ENCODE data around the gene GIT2.
A peak's percentile ranks its signal among the peaks of the same experiment; 100 is the strongest.

GIT2 gene

DNA sequence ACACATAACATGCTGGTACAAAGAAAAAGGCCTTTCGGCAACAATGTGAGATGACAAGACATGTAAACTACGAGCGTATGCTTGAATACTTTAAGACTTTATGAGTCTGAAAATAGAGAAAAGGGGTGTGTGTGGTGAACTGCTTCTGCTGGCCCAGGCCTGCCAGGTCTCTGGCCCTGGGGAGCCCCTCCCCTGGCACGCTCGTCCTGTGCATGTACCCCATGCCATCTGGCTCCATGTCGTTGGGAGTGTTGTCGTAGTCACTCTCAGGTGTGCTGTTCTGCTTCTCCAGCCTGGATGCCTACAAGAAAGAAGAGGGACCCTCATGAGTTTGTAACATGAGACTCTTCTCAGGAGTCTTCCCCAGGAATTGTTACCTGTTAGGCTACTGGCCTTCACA is 57.2 kb downstream of the GIT2 start:
- WGBS = 96% methylated on average over 7 of the region's 7 CpGs
- DNase-seq = no peak
- Histone ChIP-seq H2BK12ac (ENCODE audit: low read length in 2 of 2) (no peak overlapping the region), H3K27ac (ENCODE audit: low read length, poor library complexity, severe bottlenecking) (no peak overlapping the region), H3K4me3 (ENCODE audit: insufficient read depth in 1 of 2, low read depth in 1 of 2, low read length in 2 of 2) (no peak overlapping the region), H2AFZ (ENCODE audit: low read depth, low read length) (no peak overlapping the region), H2BK120ac (ENCODE audit: low read depth, low read length) (no peak overlapping the region), H3K23ac (ENCODE audit: low read length in 2 of 2) (no peak overlapping the region), H4K8ac (ENCODE audit: low read length) (no peak overlapping the region), H3K27me3 (ENCODE audit: control insufficient read depth in 1 of 2, insufficient read depth in 1 of 2, low read length in 2 of 2) (no peaks in the 10 kb centered on the region), H2AK5ac (ENCODE audit: low read length, severe bottlenecking) (peak overlapping the region; percentile 60), H4K91ac (ENCODE audit: low read length) (no peak overlapping the region), H2BK5ac (ENCODE audit: low read depth, low read length, poor library complexity, severe bottlenecking) (no peak overlapping the region), H3K4me2 (ENCODE audit: low read length, poor library complexity, severe bottlenecking) (no peak overlapping the region), H3K4me1 (ENCODE audit: control insufficient read depth, insufficient read depth, low read depth, low read length) (peaks cover 11% of the 10 kb centered on the region), H2BK15ac (ENCODE audit: low read depth, poor library complexity, severe bottlenecking) (no peak overlapping the region), H3K79me1 (replicated peaks; ENCODE audit: low read length, poor library complexity, severe bottlenecking) (peaks cover 9% of the 10 kb centered on the region), H3K9me3 (ENCODE audit: control insufficient read depth, low read length) (no peaks in the 10 kb centered on the region), H3K14ac (ENCODE audit: low read length in 2 of 2) (no peak overlapping the region), H3K36me3 (ENCODE audit: control insufficient read depth in 1 of 2, insufficient read depth in 2 of 2, low read depth in 1 of 2, low read length in 2 of 2) (peaks cover 20 to 77% of the 10 kb centered on the region in 2 experiments), H3K18ac (ENCODE audit: low read depth in 1 of 2, low read length in 2 of 2) (no peak overlapping the region), H3K9ac (ENCODE audit: low read length) (no peak overlapping the region), H3K4ac (ENCODE audit: low read depth in 1 of 2, low read length in 2 of 2) (no peak overlapping the region)

GRCh38 chr12:109937371-109937770 is 58.8 kb downstream of the GIT2 start:
- Histone ChIP-seq H3K9ac (ENCODE audit: low read length) (no peak overlapping the region), H3K27ac (ENCODE audit: low read length, poor library complexity, severe bottlenecking) (peak overlapping the region; percentile 69), H2BK5ac (ENCODE audit: low read depth, low read length, poor library complexity, severe bottlenecking) (no peak overlapping the region), H3K36me3 (ENCODE audit: control insufficient read depth in 1 of 2, insufficient read depth in 2 of 2, low read depth in 1 of 2, low read length in 2 of 2) (peaks cover 25 to 80% of the 10 kb centered on the region in 2 experiments), H3K4me2 (ENCODE audit: low read length, poor library complexity, severe bottlenecking) (no peak overlapping the region), H2AFZ (ENCODE audit: low read depth, low read length) (no peak overlapping the region), H2BK15ac (ENCODE audit: low read depth, poor library complexity, severe bottlenecking) (no peak overlapping the region), H2BK12ac (ENCODE audit: low read length in 2 of 2) (no peak overlapping the region), H3K9me3 (ENCODE audit: control insufficient read depth, low read length) (no peaks in the 10 kb centered on the region), H3K4me3 (ENCODE audit: insufficient read depth in 1 of 2, low read depth in 1 of 2, low read length in 2 of 2) (no peak overlapping the region), H4K8ac (ENCODE audit: low read length) (no peak overlapping the region), H4K91ac (ENCODE audit: low read length) (no peak overlapping the region), H3K4me1 (ENCODE audit: control insufficient read depth, insufficient read depth, low read depth, low read length) (peaks cover 11% of the 10 kb centered on the region), H3K27me3 (ENCODE audit: control insufficient read depth in 1 of 2, insufficient read depth in 1 of 2, low read length in 2 of 2) (no peaks in the 10 kb centered on the region), H3K23ac (ENCODE audit: low read length in 2 of 2) (no peak overlapping the region), H3K79me1 (replicated peaks; ENCODE audit: low read length, poor library complexity, severe bottlenecking) (peaks cover 14% of the 10 kb centered on the region), H2AK5ac (ENCODE audit: low read length, severe bottlenecking) (no peak overlapping the region), H2BK120ac (ENCODE audit: low read depth, low read length) (no peak overlapping the region), H3K14ac (ENCODE audit: low read length in 2 of 2) (no peak overlapping the region), H3K4ac (ENCODE audit: low read depth in 1 of 2, low read length in 2 of 2) (no peak overlapping the region), H3K18ac (ENCODE audit: low read depth in 1 of 2, low read length in 2 of 2) (no peak overlapping the region)
- DNase-seq = no peak
- WGBS = 92% methylated on average over 5 of the region's 5 CpGs

- Histone ChIP-seq H2BK5ac (ENCODE audit: low read depth, low read length, poor library complexity, severe bottlenecking) (no peak overlapping the region), H2BK12ac (ENCODE audit: low read length in 2 of 2) (no peak overlapping the region), H3K27ac (ENCODE audit: low read length, poor library complexity, severe bottlenecking) (peak overlapping the region; percentile 7), H2BK15ac (ENCODE audit: low read depth, poor library complexity, severe bottlenecking) (no peak overlapping the region), H4K91ac (ENCODE audit: low read length) (no peak overlapping the region), H3K4me3 (ENCODE audit: insufficient read depth in 1 of 2, low read depth in 1 of 2, low read length in 2 of 2) (no peak overlapping the region), H3K4me2 (ENCODE audit: low read length, poor library complexity, severe bottlenecking) (no peak overlapping the region), H3K14ac (ENCODE audit: low read length in 2 of 2) (no peak overlapping the region), H3K27me3 (ENCODE audit: control insufficient read depth in 1 of 2, insufficient read depth in 1 of 2, low read length in 2 of 2) (no peaks in the 10 kb centered on the region), H3K18ac (ENCODE audit: low read depth in 1 of 2, low read length in 2 of 2) (no peak overlapping the region), H3K23ac (ENCODE audit: low read length in 2 of 2) (no peak overlapping the region), H3K79me1 (replicated peaks; ENCODE audit: low read length, poor library complexity, severe bottlenecking) (peaks cover 8% of the 10 kb centered on the region), H3K4me1 (ENCODE audit: control insufficient read depth, insufficient read depth, low read depth, low read length) (peaks cover 9% of the 10 kb centered on the region), H2AK5ac (ENCODE audit: low read length, severe bottlenecking) (no peak overlapping the region), H3K9me3 (ENCODE audit: control insufficient read depth, low read length) (no peaks in the 10 kb centered on the region), H2BK120ac (ENCODE audit: low read depth, low read length) (no peak overlapping the region), H2AFZ (ENCODE audit: low read depth, low read length) (no peak overlapping the region), H3K9ac (ENCODE audit: low read length) (no peak overlapping the region), H4K8ac (ENCODE audit: low read length) (no peak overlapping the region), H3K36me3 (ENCODE audit: control insufficient read depth in 1 of 2, insufficient read depth in 2 of 2, low read depth in 1 of 2, low read length in 2 of 2) (peaks cover 49 to 95% of the 10 kb centered on the region in 2 experiments), H3K4ac (ENCODE audit: low read depth in 1 of 2, low read length in 2 of 2) (no peak overlapping the region)
- 77% methylated on average over 5 of the region's 5 CpGs for WGBS
- no peak for DNase-seq
Observed at GRCh38 chr12:109934026-109934425, 62.1 kb downstream of the GIT2 start.

- no peaks in the 10 kb centered on the region for H3K9me3 ChIP-seq (ENCODE audit: control insufficient read depth, low read length)
- no peaks in the 10 kb centered on the region for H3K27me3 ChIP-seq (ENCODE audit: control insufficient read depth in 1 of 2, insufficient read depth in 1 of 2, low read length in 2 of 2)
- peaks cover 8% of the 10 kb centered on the region for H3K4me1 ChIP-seq (ENCODE audit: control insufficient read depth, insufficient read depth, low read depth, low read length)
- no peak overlapping the region for H2AK5ac ChIP-seq (ENCODE audit: low read length, severe bottlenecking)
- H3K4ac ChIP-seq (ENCODE audit: low read depth in 1 of 2, low read length in 2 of 2) = no peak overlapping the region
- no peak overlapping the region for H2BK15ac ChIP-seq (ENCODE audit: low read depth, poor library complexity, severe bottlenecking)
- no peak overlapping the region for H3K4me2 ChIP-seq (ENCODE audit: low read length, poor library complexity, severe bottlenecking)
- no peak overlapping the region for H2BK12ac ChIP-seq (ENCODE audit: low read length in 2 of 2)
- H3K9ac ChIP-seq (ENCODE audit: low read length) = no peak overlapping the region
- 96% methylated on average over 14 of the region's 14 CpGs for WGBS
- H3K27ac ChIP-seq (ENCODE audit: low read length, poor library complexity, severe bottlenecking) = no peak overlapping the region
- H4K91ac ChIP-seq (ENCODE audit: low read length) = no peak overlapping the region
- no peak overlapping the region for H2BK5ac ChIP-seq (ENCODE audit: low read depth, low read length, poor library complexity, severe bottlenecking)
- peak overlapping the region; percentile 19 for H4K8ac ChIP-seq (ENCODE audit: low read length)
- H3K4me3 ChIP-seq (ENCODE audit: insufficient read depth in 1 of 2, low read depth in 1 of 2, low read length in 2 of 2) = no peak overlapping the region
- DNase-seq = no peak
- H3K18ac ChIP-seq (ENCODE audit: low read depth in 1 of 2, low read length in 2 of 2) = no peak overlapping the region
- peaks cover 7% of the 10 kb centered on the region for H3K79me1 ChIP-seq (replicated peaks; ENCODE audit: low read length, poor library complexity, severe bottlenecking)
- H2AFZ ChIP-seq (ENCODE audit: low read depth, low read length) = no peak overlapping the region
- H3K36me3 ChIP-seq (ENCODE audit: control insufficient read depth in 1 of 2, insufficient read depth in 2 of 2, low read depth in 1 of 2, low read length in 2 of 2) = peaks cover 47 to 93% of the 10 kb centered on the region in 2 experiments
- no peak overlapping the region for H3K23ac ChIP-seq (ENCODE audit: low read length in 2 of 2)
- H3K14ac ChIP-seq (ENCODE audit: low read length in 2 of 2) = no peak overlapping the region
- H2BK120ac ChIP-seq (ENCODE audit: low read depth, low read length) = no peak overlapping the region
Observed at GRCh38 chr12:109932878-109933503, 63.2 kb downstream of the GIT2 start.
